ENCODE measurements around the gene ZFHX3.

DNA sequence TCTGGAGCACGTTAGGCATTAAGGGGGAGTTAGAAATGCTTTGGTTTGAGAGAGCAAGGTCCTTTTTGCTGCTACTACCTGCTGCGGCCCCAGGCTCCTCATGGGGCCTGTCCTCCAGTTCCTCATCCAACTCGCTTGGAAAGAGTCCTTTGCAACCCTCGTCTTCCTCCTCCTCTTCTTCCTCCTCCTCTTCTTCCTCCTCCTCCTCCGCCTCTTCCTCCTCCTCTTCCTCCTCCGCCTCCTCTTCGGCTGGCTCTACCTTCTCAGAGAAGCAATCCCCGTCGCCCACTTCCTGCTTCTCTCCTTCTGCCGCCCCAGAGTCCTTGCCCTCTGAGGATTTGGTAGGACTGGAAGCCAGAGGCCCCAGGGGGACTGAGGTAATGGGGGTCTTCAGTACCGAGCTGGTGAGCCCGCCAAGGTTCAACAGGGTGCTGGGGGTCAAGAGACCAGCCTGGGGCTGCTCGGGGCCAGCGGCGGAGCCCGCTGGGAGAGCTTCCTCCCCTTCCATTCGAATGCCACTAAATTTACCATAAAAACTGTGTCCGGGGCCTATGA is 89.3 kb downstream of the ZFHX3 start:
- TF ChIP-seq FOXP2 (optimal IDR thresholded peaks at IDR 0.05; ENCODE audit: control extremely low read depth, extremely low read length, insufficient read depth) (no peak), POLR2AphosphoS5 (IDR thresholded peaks at IDR 0.05; ENCODE audit: borderline replicate concordance, low read depth, low read length) (no peak)

Data from SK-N-MC (cell line).